ENCODE results near the gene GPRC5C. TPM values are rescaled to one million over a fixed set of nuclear protein-coding genes. Genes with fewer than 3 reads are reported as not detected.
A peak's percentile ranks its signal among the peaks of the same experiment; 100 is the strongest.

Gene GPRC5C
- total and polyA plus RNA-seq, 9 of the 15 experiments (the other 6 are each of a cell fraction or from before 2014, with no cell fraction given): 0.28 to 9.0 (median 4.1) TPM

DNA sequence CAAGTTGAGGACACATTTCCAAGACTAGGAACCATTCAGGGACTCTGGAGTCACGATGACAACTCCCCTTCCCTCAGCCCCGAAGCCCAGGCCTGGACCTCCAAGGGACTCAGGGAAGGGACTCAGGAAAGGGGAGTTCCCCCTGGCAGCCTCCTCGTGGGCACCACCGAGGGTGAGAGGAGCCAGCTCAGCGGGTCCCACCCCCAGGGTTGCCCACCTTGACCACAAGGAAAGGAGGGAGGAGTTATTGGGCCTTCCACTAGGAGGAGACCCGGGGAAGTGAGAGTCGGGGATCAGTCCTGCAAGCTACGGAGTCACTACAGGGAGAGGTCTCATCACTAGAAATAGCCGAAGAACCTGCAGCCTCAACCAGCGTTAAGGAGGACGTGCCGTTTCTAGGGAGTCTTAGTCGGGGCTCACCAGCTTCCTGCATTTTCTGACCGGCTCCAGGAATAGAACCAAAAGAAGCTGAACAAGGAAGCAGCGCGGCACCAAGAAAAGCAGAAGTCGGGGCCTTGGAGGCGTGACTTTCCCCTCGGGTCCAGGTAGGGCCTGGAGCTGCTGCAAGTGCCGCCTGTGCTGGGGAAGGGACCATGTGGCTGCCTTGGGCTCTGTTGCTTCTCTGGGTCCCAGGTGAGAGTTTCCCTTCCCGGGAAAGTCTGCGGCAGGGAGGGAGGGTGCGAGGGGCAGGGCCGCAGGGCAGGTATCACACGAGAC, 34.4 kb downstream of the GPRC5C start, which contains the start of gene CD300A (continued):
- TF ChIP-seq, protein P1, sequence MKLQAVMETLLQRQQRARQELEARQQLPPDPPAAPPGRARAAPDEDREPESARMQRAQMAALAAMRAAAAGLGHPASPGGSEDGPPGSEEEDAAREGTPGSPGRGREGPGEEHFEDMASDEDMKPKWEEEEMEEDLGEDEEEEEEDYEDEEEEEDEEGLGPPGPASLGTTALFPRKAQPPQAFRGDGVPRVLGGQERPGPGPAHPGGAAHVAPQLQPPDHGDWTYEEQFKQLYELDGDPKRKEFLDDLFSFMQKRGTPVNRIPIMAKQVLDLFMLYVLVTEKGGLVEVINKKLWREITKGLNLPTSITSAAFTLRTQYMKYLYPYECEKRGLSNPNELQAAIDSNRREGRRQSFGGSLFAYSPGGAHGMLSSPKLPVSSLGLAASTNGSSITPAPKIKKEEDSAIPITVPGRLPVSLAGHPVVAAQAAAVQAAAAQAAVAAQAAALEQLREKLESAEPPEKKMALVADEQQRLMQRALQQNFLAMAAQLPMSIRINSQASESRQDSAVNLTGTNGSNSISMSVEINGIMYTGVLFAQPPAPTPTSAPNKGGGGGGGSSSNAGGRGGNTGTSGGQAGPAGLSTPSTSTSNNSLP (IDR thresholded peaks at IDR 0.05; ENCODE audit: borderline replicate concordance, low read depth, low read length): no peak
- TF ChIP-seq FOXK2 (conservative IDR thresholded peaks at IDR 0.05 in 1 of 2, IDR thresholded peaks at IDR 0.05 in 1 of 2; ENCODE audit: low read depth in 2 of 2): no peak
- no peak for TF ChIP-seq PHF20 (IDR thresholded peaks at IDR 0.05; ENCODE audit: partially characterized antibody)
- no peak for TF ChIP-seq ZFP30 (CRISPR knock-in tag; IDR thresholded peaks at IDR 0.05; ENCODE audit: borderline replicate concordance)
- TF ChIP-seq MTA1 (IDR thresholded peaks at IDR 0.05; ENCODE audit: borderline replicate concordance): no peak
- TF ChIP-seq GTF2A2 (tag; IDR thresholded peaks at IDR 0.05): no peak
- no peak for TF ChIP-seq DPF2 (IDR thresholded peaks at IDR 0.05)
- no peak for TF ChIP-seq TCF7 (IDR thresholded peaks at IDR 0.05; ENCODE audit: borderline replicate concordance)
- TF ChIP-seq ZNF589 (CRISPR knock-in tag; IDR thresholded peaks at IDR 0.05; ENCODE audit: low read depth): 0 out of 2 replicates have a peak, but pooled peaks have one; percentile 52
- no peak for TF ChIP-seq ZNF79 (CRISPR knock-in tag; IDR thresholded peaks at IDR 0.05; ENCODE audit: low read depth)
- TF ChIP-seq, protein P2, sequence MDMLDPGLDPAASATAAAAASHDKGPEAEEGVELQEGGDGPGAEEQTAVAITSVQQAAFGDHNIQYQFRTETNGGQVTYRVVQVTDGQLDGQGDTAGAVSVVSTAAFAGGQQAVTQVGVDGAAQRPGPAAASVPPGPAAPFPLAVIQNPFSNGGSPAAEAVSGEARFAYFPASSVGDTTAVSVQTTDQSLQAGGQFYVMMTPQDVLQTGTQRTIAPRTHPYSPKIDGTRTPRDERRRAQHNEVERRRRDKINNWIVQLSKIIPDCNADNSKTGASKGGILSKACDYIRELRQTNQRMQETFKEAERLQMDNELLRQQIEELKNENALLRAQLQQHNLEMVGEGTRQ (CRISPR knock-in tag; IDR thresholded peaks at IDR 0.05): no peak
- no peak for TF ChIP-seq ZNF766 (CRISPR knock-in tag; conservative IDR thresholded peaks at IDR 0.05)
- TF ChIP-seq, protein P3, sequence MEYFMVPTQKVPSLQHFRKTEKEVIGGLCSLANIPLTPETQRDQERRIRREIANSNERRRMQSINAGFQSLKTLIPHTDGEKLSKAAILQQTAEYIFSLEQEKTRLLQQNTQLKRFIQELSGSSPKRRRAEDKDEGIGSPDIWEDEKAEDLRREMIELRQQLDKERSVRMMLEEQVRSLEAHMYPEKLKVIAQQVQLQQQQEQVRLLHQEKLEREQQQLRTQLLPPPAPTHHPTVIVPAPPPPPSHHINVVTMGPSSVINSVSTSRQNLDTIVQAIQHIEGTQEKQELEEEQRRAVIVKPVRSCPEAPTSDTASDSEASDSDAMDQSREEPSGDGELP (CRISPR knock-in tag; IDR thresholded peaks at IDR 0.05; ENCODE audit: borderline replicate concordance): peak; percentile 38; the same call in 1 of the 2 replicates
- TF ChIP-seq KLF16 (IDR thresholded peaks at IDR 0.05): no peak
- TF ChIP-seq, protein P4, sequence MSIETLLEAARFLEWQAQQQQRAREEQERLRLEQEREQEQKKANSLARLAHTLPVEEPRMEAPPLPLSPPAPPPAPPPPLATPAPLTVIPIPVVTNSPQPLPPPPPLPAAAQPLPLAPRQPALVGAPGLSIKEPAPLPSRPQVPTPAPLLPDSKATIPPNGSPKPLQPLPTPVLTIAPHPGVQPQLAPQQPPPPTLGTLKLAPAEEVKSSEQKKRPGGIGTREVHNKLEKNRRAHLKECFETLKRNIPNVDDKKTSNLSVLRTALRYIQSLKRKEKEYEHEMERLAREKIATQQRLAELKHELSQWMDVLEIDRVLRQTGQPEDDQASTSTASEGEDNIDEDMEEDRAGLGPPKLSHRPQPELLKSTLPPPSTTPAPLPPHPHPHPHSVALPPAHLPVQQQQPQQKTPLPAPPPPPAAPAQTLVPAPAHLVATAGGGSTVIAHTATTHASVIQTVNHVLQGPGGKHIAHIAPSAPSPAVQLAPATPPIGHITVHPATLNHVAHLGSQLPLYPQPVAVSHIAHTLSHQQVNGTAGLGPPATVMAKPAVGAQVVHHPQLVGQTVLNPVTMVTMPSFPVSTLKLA (conservative IDR thresholded peaks at IDR 0.05): no peak
- no peak for TF ChIP-seq SETDB1 (IDR thresholded peaks at IDR 0.05; ENCODE audit: low read length)
- no peak for TF ChIP-seq RBBP5 (IDR thresholded peaks at IDR 0.05; ENCODE audit: borderline replicate concordance, insufficient read depth, low read length, poor library complexity, severe bottlenecking)
- TF ChIP-seq, protein P5, sequence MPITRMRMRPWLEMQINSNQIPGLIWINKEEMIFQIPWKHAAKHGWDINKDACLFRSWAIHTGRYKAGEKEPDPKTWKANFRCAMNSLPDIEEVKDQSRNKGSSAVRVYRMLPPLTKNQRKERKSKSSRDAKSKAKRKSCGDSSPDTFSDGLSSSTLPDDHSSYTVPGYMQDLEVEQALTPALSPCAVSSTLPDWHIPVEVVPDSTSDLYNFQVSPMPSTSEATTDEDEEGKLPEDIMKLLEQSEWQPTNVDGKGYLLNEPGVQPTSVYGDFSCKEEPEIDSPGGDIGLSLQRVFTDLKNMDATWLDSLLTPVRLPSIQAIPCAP (CRISPR knock-in tag; IDR thresholded peaks at IDR 0.05; ENCODE audit: borderline replicate concordance): no peak
